GM19438 (cell line): ENCODE measurements around the gene HOXC11.
A peak's percentile ranks its signal among the peaks of the same experiment; 100 is the strongest.

Source experiments
- ATAC-seq: cut with Tn5 transposase; IDR thresholded peaks from one replicate; pipeline ENCODE4 v1.9.1; 2021; ENCODE audit warnings: low read depth; ENCODE audit not compliant: unreplicated experiment

HOXC11 gene

GRCh38 chr12:54006559-54007220, 33.8 kb downstream of the HOXC11 start:
- ATAC-seq: no peak

- ATAC-seq: no peak
These were observed 34.8 kb downstream of the HOXC11 start for GRCh38 chr12:54007538-54008259.

GRCh38 chr12:54008260-54008552, 35.3 kb downstream of the HOXC11 start:
- no peak for ATAC-seq

GRCh38 chr12:54009171-54010052, 36.5 kb downstream of the HOXC11 start:
- ATAC-seq: no peak

GRCh38 chr12:54010053-54010971, 37.4 kb downstream of the HOXC11 start:
- no peak for ATAC-seq

- ATAC-seq: no peak
These were observed 38.2 kb downstream of the HOXC11 start for GRCh38 chr12:54010972-54011664.

- no peak for ATAC-seq
These were observed 39.0 kb downstream of the HOXC11 start for GRCh38 chr12:54011665-54012532.

GRCh38 chr12:54012631-54013409, 39.9 kb downstream of the HOXC11 start:
- ATAC-seq: no peak

GRCh38 chr12:54014377-54015017, 41.6 kb downstream of the HOXC11 start:
- ATAC-seq: no peak

GRCh38 chr12:54015018-54015931, 42.3 kb downstream of the HOXC11 start:
- no peak for ATAC-seq

GRCh38 chr12:54016051-54016450, 43.1 kb downstream of the HOXC11 start:
- no peak for ATAC-seq

- ATAC-seq: no peak
These were observed 43.6 kb downstream of the HOXC11 start for GRCh38 chr12:54016478-54016964.

GRCh38 chr12:54017027-54017788, 44.3 kb downstream of the HOXC11 start:
- ATAC-seq: peak; percentile 44

GRCh38 chr12:54017878-54018467, 45.0 kb downstream of the HOXC11 start:
- ATAC-seq: peak; percentile 55

- no peak for ATAC-seq
These were observed 45.6 kb downstream of the HOXC11 start for GRCh38 chr12:54018468-54018984.
